OCI-LY3 (cell line): ENCODE measurements around the gene LTN1.
"Not testable (repeated sequence)": the region's sequence is repeated elsewhere in the genome, so short reads cannot be mapped to it uniquely, and the experiment has no call there.

Experiments
- H2AFZ ChIP-seq: fragments of 200-600, 300-600 bp; shearing (Covaris generic); 2 replicates; pipeline ENCODE4 v1.6.0; 2014; ENCODE audit warnings: antibody characterized with exemption, low read depth, low read length
- H3K27ac ChIP-seq: fragments of 200-600, 300-600 bp; sonication (generic); 2 replicates; pipeline ENCODE4 v1.5.1; 2014; ENCODE audit warnings: mild to moderate bottlenecking, low read length, moderate library complexity, mixed read lengths
- H3K27me3 ChIP-seq: fragments of 200-600, 300-600 bp; sonication (generic); 2 replicates; pipeline ENCODE4 v1.6.1; 2014; ENCODE audit warnings: low read depth, low read length, mixed read lengths
- H3K36me3 ChIP-seq: fragments of 200-600, 300-600 bp; sonication (generic); replicated peaks from 2 replicates; pipeline ENCODE3; 2014; ENCODE audit warnings: low read depth, low read length, mixed read lengths
- H3K4me1 ChIP-seq: fragments of 300-600, 200-600 bp; sonication (generic); 2 replicates; pipeline ENCODE4 v1.6.1; 2014; ENCODE audit warnings: low read length, mixed read lengths
- H3K4me2 ChIP-seq: fragments of 200-600, 300-600 bp; sonication (generic); 2 replicates; pipeline ENCODE4 v1.6.1; 2014; ENCODE audit warnings: low read length, mixed read lengths
- H3K4me3 ChIP-seq: fragments of 300-600, 200-600 bp; sonication (generic); 2 replicates; pipeline ENCODE4 v1.5.1; 2014; ENCODE audit warnings: antibody characterized with exemption, mild to moderate bottlenecking, low read length, moderate library complexity
- H3K79me2 ChIP-seq: fragments of 300-600, 200-600 bp; shearing (Covaris generic); 2 replicates; pipeline ENCODE4 v1.6.1; 2014; ENCODE audit warnings: mild to moderate bottlenecking, low read length, mixed read lengths
- H3K9ac ChIP-seq: fragments of 300-600, 200-600 bp; shearing (Covaris generic); 2 replicates; pipeline ENCODE4 v1.6.0; 2014; ENCODE audit warnings: mild to moderate bottlenecking, low read length, moderate library complexity
- H3K9me3 ChIP-seq: fragments of 200-600, 300-600 bp; shearing (Covaris generic); 2 replicates; pipeline ENCODE4 v1.6.1; 2014; ENCODE audit warnings: low read length, mixed read lengths; ENCODE audit not compliant: insufficient read depth
- H4K20me1 ChIP-seq: fragments of 200-600, 300-600 bp; sonication (generic); 2 replicates; pipeline ENCODE4 v1.6.1; 2016; ENCODE audit warnings: low read length, mixed read lengths; ENCODE audit not compliant: insufficient read depth
- CTCF ChIP-seq: fragments of 200-600, 300-600 bp; sonication (generic); IDR thresholded peaks from 2 replicates; pipeline ENCODE4 v1.5.1; 2014; ENCODE audit warnings: antibody characterized with exemption, low read length, low read depth
- EZH2phosphoT487 ChIP-seq: fragments of 200-600 bp; shearing (Covaris generic); IDR thresholded peaks from 2 replicates; pipeline ENCODE4 v1.6.1; 2018; ENCODE audit warnings: antibody characterized with exemption, mixed run types, low read depth

Gene LTN1

GRCh38 chr21:29002442-29003144 lies 9.9 kb upstream of the LTN1 start:
- H3K9me3 ChIP-seq, result no peaks in the 10 kb centered on the region
- H3K27me3 ChIP-seq, result no peaks in the 10 kb centered on the region
- H2AFZ ChIP-seq, result peak overlapping the region; percentile 80; the same call in 1 of the 2 replicates
- no peaks in the 10 kb centered on the region for H3K79me2 ChIP-seq
- no peak for TF ChIP-seq CTCF
- no peak for TF ChIP-seq EZH2phosphoT487
- peak overlapping the region; percentile 93 for H3K4me2 ChIP-seq
- peak overlapping the region; percentile 77 for H3K9ac ChIP-seq
- H3K4me1 ChIP-seq, result peaks cover 5% of the 10 kb centered on the region; the same call in 1 of the 2 replicates
- peak overlapping the region; percentile 82 for H3K4me3 ChIP-seq
- no peaks in the 10 kb centered on the region for H4K20me1 ChIP-seq
- H3K36me3 ChIP-seq, result no peaks in the 10 kb centered on the region
- H3K27ac ChIP-seq, result peak overlapping the region; percentile 70

GRCh38 chr21:28993293-28993629 lies 584 bp upstream of the LTN1 start:
- H3K4me3 ChIP-seq, result peak overlapping the region; percentile 94
- H2AFZ ChIP-seq, result peak overlapping the region; percentile 10; the same call in 1 of the 2 replicates
- no peak for TF ChIP-seq CTCF
- no peak for TF ChIP-seq EZH2phosphoT487
- peak overlapping the region; percentile 53 for H3K27ac ChIP-seq
- H3K79me2 ChIP-seq, result peaks cover 37% of the 10 kb centered on the region
- H3K27me3 ChIP-seq, result no peaks in the 10 kb centered on the region
- H4K20me1 ChIP-seq, result no peaks in the 10 kb centered on the region
- H3K36me3 ChIP-seq, result no peaks in the 10 kb centered on the region
- peaks cover 12% of the 10 kb centered on the region for H3K4me1 ChIP-seq
- peak overlapping the region; percentile 74 for H3K9ac ChIP-seq
- peak overlapping the region; percentile 87 for H3K4me2 ChIP-seq
- H3K9me3 ChIP-seq, result no peaks in the 10 kb centered on the region

- Histone ChIP-seq H3K79me2 (peaks cover 47% of the 10 kb centered on the region), H2AFZ (0 out of 2 replicates have a peak overlapping the region, but pooled peaks have one; percentile 78), H3K4me1 (peaks cover 12% of the 10 kb centered on the region), H3K36me3 (no peaks in the 10 kb centered on the region), H3K9me3 (no peaks in the 10 kb centered on the region), H3K27ac (peak overlapping the region; percentile 69), H3K4me2 (peak overlapping the region; percentile 88), H3K4me3 (peak overlapping the region; percentile 94), H4K20me1 (no peaks in the 10 kb centered on the region), H3K27me3 (no peaks in the 10 kb centered on the region), H3K9ac (peak overlapping the region; percentile 81)
- TF ChIP-seq CTCF, result no peak
- no peak for TF ChIP-seq EZH2phosphoT487
Measured at GRCh38 chr21:28991861-28992525, 684 bp downstream of the LTN1 start.

GRCh38 chr21:28988146-28988545 lies 4.5 kb downstream of the LTN1 start:
- not testable (repeated sequence) for H3K9me3 ChIP-seq, H4K20me1 ChIP-seq, H2AFZ ChIP-seq, H3K4me1 ChIP-seq, H3K9ac ChIP-seq, H3K27me3 ChIP-seq, H3K4me2 ChIP-seq, H3K27ac ChIP-seq, H3K4me3 ChIP-seq
- Histone ChIP-seq H3K36me3 (peaks cover 11% of the 10 kb centered on the region), H3K79me2 (peaks cover 47% of the 10 kb centered on the region)
